Smooth muscle cell (in vitro differentiated cells): Measurements from ENCODE around the gene UVRAG. TPM values are rescaled to one million over a fixed set of nuclear protein-coding genes. Genes with fewer than 3 reads are reported as not detected.

Experiments
- DNase-seq: peaks from one replicate; lab custom pipeline; 2025; ENCODE audit not compliant: unreplicated experiment; lab: John Stamatoyannopoulos, UW
- H2AFZ ChIP-seq: fragments of 200-600 bp; sonication (generic); 2 replicates; pipeline ENCODE4 v1.6.0; 2016; ENCODE audit warnings: antibody characterized with exemption, low read depth, mild to moderate bottlenecking
- H3F3A ChIP-seq: fragments of 200-600 bp; sonication (generic); 2 replicates; pipeline ENCODE4 v1.6.0; 2017; ENCODE audit warnings: antibody characterized with exemption, low read depth
- H3K27ac ChIP-seq: fragments of 200-600 bp; sonication (generic); 2 replicates; pipeline ENCODE4 v1.5.1; 2016; ENCODE audit warnings: low read depth, mild to moderate bottlenecking
- H3K27me3 ChIP-seq: fragments of 200-600 bp; sonication (generic); 2 replicates; pipeline ENCODE4 v1.6.1; 2016; ENCODE audit warnings: low read depth, mild to moderate bottlenecking
- H3K36me3 ChIP-seq: fragments of 200-600 bp; sonication (generic); 2 replicates; pipeline ENCODE4 v1.5.1; 2016; ENCODE audit warnings: low read depth
- H3K4me1 ChIP-seq: fragments of 200-600 bp; sonication (generic); 2 replicates; pipeline ENCODE4 v1.5.1; 2016; ENCODE audit warnings: low read depth
- H3K4me2 ChIP-seq: fragments of 200-600 bp; sonication (generic); 2 replicates; pipeline ENCODE4 v1.6.0; 2016; ENCODE audit warnings: mild to moderate bottlenecking
- H3K4me3 ChIP-seq: fragments of 200-600 bp; sonication (generic); 2 replicates; pipeline ENCODE4 v1.5.1; 2016; ENCODE audit warnings: mild to moderate bottlenecking
- H3K79me2 ChIP-seq: fragments of 200-600 bp; sonication (generic); 2 replicates; pipeline ENCODE4 v1.6.0; 2016; ENCODE audit warnings: low read depth, mild to moderate bottlenecking
- H3K9ac ChIP-seq: fragments of 200-600 bp; sonication (generic); 2 replicates; pipeline ENCODE4 v1.6.0; 2016; ENCODE audit warnings: low read depth
- H3K9me3 ChIP-seq: fragments of 200-600 bp; sonication (generic); replicated peaks from 2 replicates; pipeline ENCODE4 v1.5.1; 2016; ENCODE audit warnings: low read depth
- H4K20me1 ChIP-seq: fragments of 200-600 bp; sonication (generic); 2 replicates; pipeline ENCODE4 v1.6.0; 2016; ENCODE audit warnings: low read depth
- WGBS: methylation state at CpG from one replicate; pipeline ENCODE4 v1.1.7; 2016; ENCODE audit warnings: low lambda C conversion rate; 5-methylcytosine and 5-hydroxymethylcytosine counted together
- polyA plus RNA-seq: library from polyadenylated mRNA; unstranded; fragments of >200 nt; fragmentation: Nextera tagmentation; extraction: Ambion mirVana; gene quantifications from 2 replicates; pipeline ENCODE4 v1.2.1, GENCODE V29; 2016
- small RNA-seq: library from RNA; depleted of rRNA; stranded (forward); fragments of <200 nt; gene quantifications from one replicate; pipeline ENCODE3, GENCODE V24; 2014
- total RNA-seq: library from RNA; depleted of rRNA; stranded (reverse); fragments of >200 nt; gene quantifications from 2 replicates; pipeline ENCODE4 v1.2.3, GENCODE V29; 2014
- TF ChIP-seq, protein P1 (sequence below): fragments of 200-600 bp; sonication (generic); IDR thresholded peaks from 2 replicates; pipeline ENCODE4 v1.5.1; 2017; ENCODE audit warnings: borderline replicate concordance, mild to moderate bottlenecking, antibody characterized with exemption; ENCODE audit not compliant: insufficient read depth, poor library complexity, severe bottlenecking

The UVRAG gene
- total and polyA plus RNA-seq, 2 experiments from 2014 or later, result 12.9 to 20.2 TPM

DNA sequence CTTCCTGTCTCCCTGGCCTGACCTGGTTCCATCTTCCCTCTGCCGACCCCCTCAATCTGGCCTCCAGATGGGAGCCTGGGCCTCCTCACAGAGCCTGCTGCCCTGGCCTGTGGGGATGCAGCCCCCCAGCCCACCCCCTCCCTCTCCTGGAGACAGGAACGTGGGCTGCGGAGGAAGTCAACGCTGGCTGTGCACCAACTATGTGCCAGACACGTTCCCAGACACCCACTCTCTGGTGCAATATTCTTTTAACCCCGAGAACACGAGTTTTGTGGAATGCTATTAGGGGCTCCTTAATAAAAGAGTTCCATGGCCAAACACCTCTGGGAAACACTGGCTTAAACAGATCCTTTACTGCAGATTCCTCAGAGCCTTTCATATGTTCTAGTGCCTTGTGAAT, 375.4 kb downstream of the UVRAG start:
- Histone ChIP-seq H4K20me1 (no peaks in the 10 kb centered on the region), H3K9me3 (no peaks in the 10 kb centered on the region), H3K4me1 (peaks cover 11% of the 10 kb centered on the region), H3K79me2 (no peaks in the 10 kb centered on the region), H3K4me2 (peak overlapping the region; percentile 66), H3K36me3 (no peaks in the 10 kb centered on the region), H2AFZ (no peak overlapping the region), H3K9ac (no peak overlapping the region), H3F3A (no peaks in the 10 kb centered on the region), H3K27me3 (no peaks in the 10 kb centered on the region), H3K27ac (no peak overlapping the region), H3K4me3 (no peak overlapping the region)
- TF ChIP-seq, protein P1, sequence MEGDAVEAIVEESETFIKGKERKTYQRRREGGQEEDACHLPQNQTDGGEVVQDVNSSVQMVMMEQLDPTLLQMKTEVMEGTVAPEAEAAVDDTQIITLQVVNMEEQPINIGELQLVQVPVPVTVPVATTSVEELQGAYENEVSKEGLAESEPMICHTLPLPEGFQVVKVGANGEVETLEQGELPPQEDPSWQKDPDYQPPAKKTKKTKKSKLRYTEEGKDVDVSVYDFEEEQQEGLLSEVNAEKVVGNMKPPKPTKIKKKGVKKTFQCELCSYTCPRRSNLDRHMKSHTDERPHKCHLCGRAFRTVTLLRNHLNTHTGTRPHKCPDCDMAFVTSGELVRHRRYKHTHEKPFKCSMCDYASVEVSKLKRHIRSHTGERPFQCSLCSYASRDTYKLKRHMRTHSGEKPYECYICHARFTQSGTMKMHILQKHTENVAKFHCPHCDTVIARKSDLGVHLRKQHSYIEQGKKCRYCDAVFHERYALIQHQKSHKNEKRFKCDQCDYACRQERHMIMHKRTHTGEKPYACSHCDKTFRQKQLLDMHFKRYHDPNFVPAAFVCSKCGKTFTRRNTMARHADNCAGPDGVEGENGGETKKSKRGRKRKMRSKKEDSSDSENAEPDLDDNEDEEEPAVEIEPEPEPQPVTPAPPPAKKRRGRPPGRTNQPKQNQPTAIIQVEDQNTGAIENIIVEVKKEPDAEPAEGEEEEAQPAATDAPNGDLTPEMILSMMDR, result no peak
- no peak for DNase-seq
- 22% methylated on average over 7 of the region's 7 CpGs for WGBS

Small RNA genes within 50 kb of the gene (small RNA-seq; reads per million reads assigned to genes)
- gene RF00019 (not detected), gene RNA5SP344 (not detected)

Other genes starting within 250 kb of the UVRAG start
- 0.09 and 0.22 TPM in 2 replicates for gene MAP6, start 146.2 kb upstream of the UVRAG start, total RNA-seq
- gene MAP6, start 146.2 kb upstream of the UVRAG start, polyA plus RNA-seq, result 0.43 and 0.47 TPM in 2 replicates
- gene MOGAT2, start 97.4 kb upstream of the UVRAG start, total RNA-seq, result not detected in 2 replicates
- gene MOGAT2, start 97.4 kb upstream of the UVRAG start, polyA plus RNA-seq, result not detected in 2 replicates
- gene DGAT2, start 46.4 kb upstream of the UVRAG start, total RNA-seq, result 3.5 and 3.7 TPM in 2 replicates
- gene DGAT2, start 46.4 kb upstream of the UVRAG start, polyA plus RNA-seq, result 1.5 and 1.8 TPM in 2 replicates